Measurements from ENCODE around the gene C3orf52. TPM values are rescaled to one million over a fixed set of nuclear protein-coding genes. Genes with fewer than 3 reads are reported as not detected.

Gene C3orf52
- total and polyA plus RNA-seq, 10 of the 15 experiments (the other 5 are each of a cell fraction or from before 2014, with no cell fraction given) = 0.15 to 1.9 (median 0.73) TPM

- Histone ChIP-seq H3K4me3 (no peak overlapping the region), H3K79me2 (ENCODE audit: control insufficient read depth, insufficient read depth, low read length) (no peaks in the 10 kb centered on the region), H2AFZ (ENCODE audit: control insufficient read depth, low read depth, low read length) (no peak overlapping the region), H4K20me1 (ENCODE audit: control insufficient read depth, insufficient read depth) (no peaks in the 10 kb centered on the region), H3K4me2 (ENCODE audit: control insufficient read depth, insufficient read depth) (no peak overlapping the region), H3K9ac (ENCODE audit: control insufficient read depth, insufficient read depth, low read length) (no peak overlapping the region), H3K4me1 (ENCODE audit: control insufficient read depth, insufficient read depth, low read length) (no peaks in the 10 kb centered on the region), H3K9me3 (replicated peaks; ENCODE audit: control insufficient read depth, insufficient read depth, low read length) (peaks cover 2% of the 10 kb centered on the region; the same call in 2 of the 3 replicates), H3K36me3 (ENCODE audit: control insufficient read depth in 2 of 2, insufficient read depth in 2 of 2, low read length in 1 of 2) (no peaks in the 10 kb centered on the region), H3K27me3 (replicated peaks in 1 of 2; ENCODE audit: control insufficient read depth in 2 of 2, insufficient read depth in 2 of 2, low read length in 1 of 2) (no peaks in the 10 kb centered on the region), H3K27ac (ENCODE audit: control insufficient read depth, insufficient read depth) (no peak overlapping the region)
- SMC1A ChIA-PET (ENCODE audit: uncharacterized antibody, unreplicated experiment) = no interaction called here
- RAD21 ChIA-PET (ENCODE audit: unreplicated experiment) = interaction anchor here (1.3 kb wide), 1 partner anchor 31 kb away, joined by 5 read pairs; no protein-coding TSS in a partner anchor
- CTCF ChIA-PET = no interaction called here
- no TSS peak for BruUV-seq (replicated peaks)
- 0 out of 2 replicates have a peak, but pooled peaks have one; percentile 38 for TF ChIP-seq NFIC (IDR thresholded peaks at IDR 0.05; ENCODE audit: low read depth, low read length)
- TF ChIP-seq, protein P1, sequence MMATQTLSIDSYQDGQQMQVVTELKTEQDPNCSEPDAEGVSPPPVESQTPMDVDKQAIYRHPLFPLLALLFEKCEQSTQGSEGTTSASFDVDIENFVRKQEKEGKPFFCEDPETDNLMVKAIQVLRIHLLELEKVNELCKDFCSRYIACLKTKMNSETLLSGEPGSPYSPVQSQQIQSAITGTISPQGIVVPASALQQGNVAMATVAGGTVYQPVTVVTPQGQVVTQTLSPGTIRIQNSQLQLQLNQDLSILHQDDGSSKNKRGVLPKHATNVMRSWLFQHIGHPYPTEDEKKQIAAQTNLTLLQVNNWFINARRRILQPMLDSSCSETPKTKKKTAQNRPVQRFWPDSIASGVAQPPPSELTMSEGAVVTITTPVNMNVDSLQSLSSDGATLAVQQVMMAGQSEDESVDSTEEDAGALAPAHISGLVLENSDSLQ (IDR thresholded peaks at IDR 0.05) = peak; percentile 24; the same call in 1 of the 2 replicates
- TF ChIP-seq JUNB (IDR thresholded peaks at IDR 0.05) = peak; percentile 69
- TF ChIP-seq, protein P2, sequence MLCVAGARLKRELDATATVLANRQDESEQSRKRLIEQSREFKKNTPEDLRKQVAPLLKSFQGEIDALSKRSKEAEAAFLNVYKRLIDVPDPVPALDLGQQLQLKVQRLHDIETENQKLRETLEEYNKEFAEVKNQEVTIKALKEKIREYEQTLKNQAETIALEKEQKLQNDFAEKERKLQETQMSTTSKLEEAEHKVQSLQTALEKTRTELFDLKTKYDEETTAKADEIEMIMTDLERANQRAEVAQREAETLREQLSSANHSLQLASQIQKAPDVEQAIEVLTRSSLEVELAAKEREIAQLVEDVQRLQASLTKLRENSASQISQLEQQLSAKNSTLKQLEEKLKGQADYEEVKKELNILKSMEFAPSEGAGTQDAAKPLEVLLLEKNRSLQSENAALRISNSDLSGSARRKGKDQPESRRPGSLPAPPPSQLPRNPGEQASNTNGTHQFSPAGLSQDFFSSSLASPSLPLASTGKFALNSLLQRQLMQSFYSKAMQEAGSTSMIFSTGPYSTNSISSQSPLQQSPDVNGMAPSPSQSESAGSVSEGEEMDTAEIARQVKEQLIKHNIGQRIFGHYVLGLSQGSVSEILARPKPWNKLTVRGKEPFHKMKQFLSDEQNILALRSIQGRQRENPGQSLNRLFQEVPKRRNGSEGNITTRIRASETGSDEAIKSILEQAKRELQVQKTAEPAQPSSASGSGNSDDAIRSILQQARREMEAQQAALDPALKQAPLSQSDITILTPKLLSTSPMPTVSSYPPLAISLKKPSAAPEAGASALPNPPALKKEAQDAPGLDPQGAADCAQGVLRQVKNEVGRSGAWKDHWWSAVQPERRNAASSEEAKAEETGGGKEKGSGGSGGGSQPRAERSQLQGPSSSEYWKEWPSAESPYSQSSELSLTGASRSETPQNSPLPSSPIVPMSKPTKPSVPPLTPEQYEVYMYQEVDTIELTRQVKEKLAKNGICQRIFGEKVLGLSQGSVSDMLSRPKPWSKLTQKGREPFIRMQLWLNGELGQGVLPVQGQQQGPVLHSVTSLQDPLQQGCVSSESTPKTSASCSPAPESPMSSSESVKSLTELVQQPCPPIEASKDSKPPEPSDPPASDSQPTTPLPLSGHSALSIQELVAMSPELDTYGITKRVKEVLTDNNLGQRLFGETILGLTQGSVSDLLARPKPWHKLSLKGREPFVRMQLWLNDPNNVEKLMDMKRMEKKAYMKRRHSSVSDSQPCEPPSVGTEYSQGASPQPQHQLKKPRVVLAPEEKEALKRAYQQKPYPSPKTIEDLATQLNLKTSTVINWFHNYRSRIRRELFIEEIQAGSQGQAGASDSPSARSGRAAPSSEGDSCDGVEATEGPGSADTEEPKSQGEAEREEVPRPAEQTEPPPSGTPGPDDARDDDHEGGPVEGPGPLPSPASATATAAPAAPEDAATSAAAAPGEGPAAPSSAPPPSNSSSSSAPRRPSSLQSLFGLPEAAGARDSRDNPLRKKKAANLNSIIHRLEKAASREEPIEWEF (IDR thresholded peaks at IDR 0.05; ENCODE audit: insufficient replicate concordance, low read depth, low read length) = no peak
- TF ChIP-seq BRCA1 (IDR thresholded peaks at IDR 0.05; ENCODE audit: low read depth, low read length) = no peak
- TF ChIP-seq RUNX3 (IDR thresholded peaks at IDR 0.05; ENCODE audit: low read length) = peak; percentile 75
- TF ChIP-seq RFX5 (IDR thresholded peaks at IDR 0.05; ENCODE audit: low read depth, low read length) = no peak
- peak; percentile 41; the same call in 1 of the 2 replicates for TF ChIP-seq CREM (IDR thresholded peaks at IDR 0.05; ENCODE audit: low read depth)
- peak; percentile 17; the same call in 1 of the 2 replicates for TF ChIP-seq ATF7 (IDR thresholded peaks at IDR 0.05; ENCODE audit: low read depth)
- POLR2A ChIA-PET = no interaction called here
- 0% methylated on average over 1 of the region's 1 CpG for WGBS (ENCODE audit: insufficient coverage, insufficient replicate concordance, low lambda C conversion rate, missing lambda C conversion rate)
- DNase-seq (ENCODE audit: low read depth, low spot score) = no peak
- ATAC-seq = peak; percentile 83
- in situ Hi-C loops (cut with MboI) = no loop called here
- intact Hi-C loops (cut with micrococcal nuclease; ENCODE audit: unreplicated experiment) = no loop called here
- peak; percentile 78 for FAIRE-seq
Measured at GRCh38 chr3:112143251-112143650, 57.1 kb downstream of the C3orf52 start.
